ENCODE results near the gene HARBI1.
A peak's percentile ranks its signal among the peaks of the same experiment; 100 is the strongest.

The HARBI1 gene

DNA sequence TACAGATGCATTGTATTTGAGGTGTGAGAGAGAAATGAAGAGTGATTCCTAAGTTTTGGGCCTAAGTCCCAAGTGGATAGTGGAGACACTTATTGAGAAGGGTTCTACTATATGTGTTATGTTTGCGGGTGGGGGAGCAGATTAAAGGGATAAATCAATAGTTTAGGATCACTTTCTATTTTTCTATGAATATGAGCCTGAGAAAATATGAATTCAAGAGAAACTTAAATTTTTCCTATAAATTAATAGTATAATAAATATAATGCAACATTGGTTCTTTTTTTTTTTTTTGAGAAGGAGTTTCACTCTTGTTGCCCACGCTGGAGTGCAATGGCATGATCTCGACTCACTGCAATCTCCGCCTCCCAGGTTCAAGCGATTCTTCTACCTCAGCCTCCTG lies 54.5 kb downstream of the HARBI1 start:
- no peak for TF ChIP-seq EZH2phosphoT487 (IDR thresholded peaks at IDR 0.05; ENCODE audit: low read depth)
- TF ChIP-seq, protein P1, sequence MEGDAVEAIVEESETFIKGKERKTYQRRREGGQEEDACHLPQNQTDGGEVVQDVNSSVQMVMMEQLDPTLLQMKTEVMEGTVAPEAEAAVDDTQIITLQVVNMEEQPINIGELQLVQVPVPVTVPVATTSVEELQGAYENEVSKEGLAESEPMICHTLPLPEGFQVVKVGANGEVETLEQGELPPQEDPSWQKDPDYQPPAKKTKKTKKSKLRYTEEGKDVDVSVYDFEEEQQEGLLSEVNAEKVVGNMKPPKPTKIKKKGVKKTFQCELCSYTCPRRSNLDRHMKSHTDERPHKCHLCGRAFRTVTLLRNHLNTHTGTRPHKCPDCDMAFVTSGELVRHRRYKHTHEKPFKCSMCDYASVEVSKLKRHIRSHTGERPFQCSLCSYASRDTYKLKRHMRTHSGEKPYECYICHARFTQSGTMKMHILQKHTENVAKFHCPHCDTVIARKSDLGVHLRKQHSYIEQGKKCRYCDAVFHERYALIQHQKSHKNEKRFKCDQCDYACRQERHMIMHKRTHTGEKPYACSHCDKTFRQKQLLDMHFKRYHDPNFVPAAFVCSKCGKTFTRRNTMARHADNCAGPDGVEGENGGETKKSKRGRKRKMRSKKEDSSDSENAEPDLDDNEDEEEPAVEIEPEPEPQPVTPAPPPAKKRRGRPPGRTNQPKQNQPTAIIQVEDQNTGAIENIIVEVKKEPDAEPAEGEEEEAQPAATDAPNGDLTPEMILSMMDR (IDR thresholded peaks at IDR 0.05; ENCODE audit: low read depth, low read length), result no peak
- peaks cover 18% of the 10 kb centered on the region for H4K20me1 ChIP-seq (ENCODE audit: insufficient read depth, low read length)
- H2AFZ ChIP-seq (ENCODE audit: low read depth, low read length), result no peak overlapping the region
- H3K79me2 ChIP-seq (ENCODE audit: low read length), result peaks cover 83% of the 10 kb centered on the region
- H3K27me3 ChIP-seq (ENCODE audit: low read depth, low read length), result no peaks in the 10 kb centered on the region
- no peaks in the 10 kb centered on the region for H3K36me3 ChIP-seq (replicated peaks; ENCODE audit: low read depth, low read length)
- H3K9me3 ChIP-seq (ENCODE audit: insufficient read depth, low read length), result no peaks in the 10 kb centered on the region
- no peak overlapping the region for H3K4me3 ChIP-seq (ENCODE audit: low read length)
- no peak overlapping the region for H3K9ac ChIP-seq (ENCODE audit: low read length)
- H3K4me1 ChIP-seq (ENCODE audit: low read length), result peaks cover 21% of the 10 kb centered on the region
- no peak overlapping the region for H3K4me2 ChIP-seq (ENCODE audit: low read length)
- no peak overlapping the region for H3K27ac ChIP-seq (ENCODE audit: low read length)

DNA sequence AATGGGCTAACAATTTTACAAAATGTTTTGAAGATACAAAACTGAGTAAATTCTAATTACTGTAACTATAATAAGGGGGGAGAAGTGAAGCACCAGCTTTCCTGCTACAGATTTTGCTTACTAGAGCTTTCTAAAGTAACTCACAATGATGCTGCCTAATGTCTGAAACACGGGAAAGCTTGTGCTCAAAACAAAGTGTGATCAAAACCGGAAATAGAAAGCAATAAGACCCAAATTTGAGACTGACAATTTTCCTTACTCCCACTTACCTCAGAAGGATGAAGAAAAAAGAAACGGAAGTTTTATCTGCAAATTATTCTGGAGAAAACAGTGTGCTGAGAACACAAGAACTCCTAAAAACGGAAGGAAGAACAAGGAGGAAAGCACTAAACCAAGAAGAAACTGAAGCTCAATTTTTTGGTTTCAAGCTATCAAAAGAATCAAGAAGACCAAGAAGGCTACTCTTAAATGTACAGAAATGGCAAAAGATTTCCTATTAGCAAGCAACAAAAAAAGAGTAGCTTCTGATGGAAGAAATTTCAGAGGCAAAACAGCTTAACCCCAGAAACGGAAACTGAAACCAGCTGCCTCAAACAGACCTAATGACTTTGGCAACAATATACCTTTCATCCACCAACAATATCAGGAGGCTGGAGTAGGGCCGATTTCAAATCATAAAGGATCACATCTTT lies 56.6 kb downstream of the HARBI1 start:
- peak overlapping the region; percentile 67 for H3K4me2 ChIP-seq (ENCODE audit: low read length)
- peak overlapping the region; percentile 59 for H3K4me3 ChIP-seq (ENCODE audit: low read length)
- H3K36me3 ChIP-seq (replicated peaks; ENCODE audit: low read depth, low read length), result no peaks in the 10 kb centered on the region
- peak overlapping the region; percentile 11; the same call in 1 of the 2 replicates for H3K9ac ChIP-seq (ENCODE audit: low read length)
- peaks cover 23% of the 10 kb centered on the region for H4K20me1 ChIP-seq (ENCODE audit: insufficient read depth, low read length)
- peaks cover 78% of the 10 kb centered on the region for H3K79me2 ChIP-seq (ENCODE audit: low read length)
- H3K27me3 ChIP-seq (ENCODE audit: low read depth, low read length), result no peaks in the 10 kb centered on the region
- peak overlapping the region; percentile 28 for H3K27ac ChIP-seq (ENCODE audit: low read length)
- H3K9me3 ChIP-seq (ENCODE audit: insufficient read depth, low read length), result no peaks in the 10 kb centered on the region
- peaks cover 21% of the 10 kb centered on the region for H3K4me1 ChIP-seq (ENCODE audit: low read length)
- TF ChIP-seq EZH2phosphoT487 (IDR thresholded peaks at IDR 0.05; ENCODE audit: low read depth), result no peak
- TF ChIP-seq, protein P1 (IDR thresholded peaks at IDR 0.05; ENCODE audit: low read depth, low read length), result no peak
- no peak overlapping the region for H2AFZ ChIP-seq (ENCODE audit: low read depth, low read length)

DNA sequence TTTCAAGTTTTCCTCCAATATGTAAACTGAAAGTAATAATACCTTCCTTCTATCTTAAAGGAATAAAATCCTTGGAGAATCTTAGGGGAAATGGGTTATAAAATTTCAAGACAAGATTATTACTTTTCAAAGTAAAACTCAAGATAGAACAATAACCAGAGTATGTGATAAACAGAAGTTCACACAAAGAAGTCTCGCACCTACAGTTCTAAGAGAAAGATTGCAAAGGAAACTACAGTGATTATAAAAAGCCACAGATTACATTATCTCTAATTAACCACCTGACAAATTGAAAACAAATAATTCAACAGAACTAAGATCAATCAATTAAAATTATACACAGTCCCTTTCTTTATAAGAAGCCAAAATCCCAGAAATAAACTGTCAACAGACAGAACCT lies 57.2 kb downstream of the HARBI1 start:
- H3K4me1 ChIP-seq (ENCODE audit: low read length), result peaks cover 21% of the 10 kb centered on the region
- H3K27ac ChIP-seq (ENCODE audit: low read length), result no peak overlapping the region
- no peak overlapping the region for H3K9ac ChIP-seq (ENCODE audit: low read length)
- H3K4me2 ChIP-seq (ENCODE audit: low read length), result peak overlapping the region; percentile 67
- H4K20me1 ChIP-seq (ENCODE audit: insufficient read depth, low read length), result peaks cover 28% of the 10 kb centered on the region
- H3K79me2 ChIP-seq (ENCODE audit: low read length), result peaks cover 80% of the 10 kb centered on the region
- H2AFZ ChIP-seq (ENCODE audit: low read depth, low read length), result no peak overlapping the region
- no peak overlapping the region for H3K4me3 ChIP-seq (ENCODE audit: low read length)
- H3K27me3 ChIP-seq (ENCODE audit: low read depth, low read length), result no peaks in the 10 kb centered on the region
- H3K9me3 ChIP-seq (ENCODE audit: insufficient read depth, low read length), result no peaks in the 10 kb centered on the region
- H3K36me3 ChIP-seq (replicated peaks; ENCODE audit: low read depth, low read length), result no peaks in the 10 kb centered on the region
- no peak for TF ChIP-seq EZH2phosphoT487 (IDR thresholded peaks at IDR 0.05; ENCODE audit: low read depth)
- TF ChIP-seq, protein P1 (IDR thresholded peaks at IDR 0.05; ENCODE audit: low read depth, low read length), result no peak

DNA sequence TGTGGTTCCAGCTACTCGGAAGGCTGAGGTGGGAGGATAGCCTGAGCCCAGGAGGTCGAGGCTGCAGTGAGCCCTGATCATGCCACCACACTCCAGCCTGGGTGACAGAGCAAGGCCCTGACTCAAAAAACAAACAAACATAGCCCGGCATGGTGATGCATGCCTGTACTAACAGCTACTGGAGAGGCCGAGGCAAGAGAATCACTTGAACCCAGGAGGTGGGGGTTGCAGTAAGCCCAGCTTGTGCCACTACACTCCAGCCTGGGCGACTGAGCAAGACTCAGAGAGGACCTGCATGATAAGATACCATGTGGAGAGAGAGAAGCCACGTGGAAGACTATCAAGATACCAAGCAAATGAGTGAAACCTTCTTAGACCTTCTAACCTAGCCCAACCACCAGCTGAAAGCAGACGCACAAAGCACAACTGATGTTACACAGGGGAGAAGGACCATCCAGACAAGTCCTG lies 59.3 kb downstream of the HARBI1 start:
- Histone ChIP-seq H3K4me2 (ENCODE audit: low read length) (no peak overlapping the region), H3K79me2 (ENCODE audit: low read length) (peaks cover 86% of the 10 kb centered on the region), H2AFZ (ENCODE audit: low read depth, low read length) (no peak overlapping the region), H3K36me3 (replicated peaks; ENCODE audit: low read depth, low read length) (no peaks in the 10 kb centered on the region), H3K9ac (ENCODE audit: low read length) (no peak overlapping the region), H3K27me3 (ENCODE audit: low read depth, low read length) (no peaks in the 10 kb centered on the region), H3K9me3 (ENCODE audit: insufficient read depth, low read length) (no peaks in the 10 kb centered on the region), H4K20me1 (ENCODE audit: insufficient read depth, low read length) (peaks cover 37% of the 10 kb centered on the region), H3K4me3 (ENCODE audit: low read length) (no peak overlapping the region), H3K4me1 (ENCODE audit: low read length) (peaks cover 21% of the 10 kb centered on the region), H3K27ac (ENCODE audit: low read length) (no peak overlapping the region)
- TF ChIP-seq EZH2phosphoT487 (IDR thresholded peaks at IDR 0.05; ENCODE audit: low read depth), result no peak
- TF ChIP-seq, protein P1 (IDR thresholded peaks at IDR 0.05; ENCODE audit: low read depth, low read length), result no peak
